ENCODE measurements around the gene RIPOR2.
"Not testable (repeated sequence)": the region's sequence is repeated elsewhere in the genome, so short reads cannot be mapped to it uniquely, and the experiment has no call there.

DNA sequence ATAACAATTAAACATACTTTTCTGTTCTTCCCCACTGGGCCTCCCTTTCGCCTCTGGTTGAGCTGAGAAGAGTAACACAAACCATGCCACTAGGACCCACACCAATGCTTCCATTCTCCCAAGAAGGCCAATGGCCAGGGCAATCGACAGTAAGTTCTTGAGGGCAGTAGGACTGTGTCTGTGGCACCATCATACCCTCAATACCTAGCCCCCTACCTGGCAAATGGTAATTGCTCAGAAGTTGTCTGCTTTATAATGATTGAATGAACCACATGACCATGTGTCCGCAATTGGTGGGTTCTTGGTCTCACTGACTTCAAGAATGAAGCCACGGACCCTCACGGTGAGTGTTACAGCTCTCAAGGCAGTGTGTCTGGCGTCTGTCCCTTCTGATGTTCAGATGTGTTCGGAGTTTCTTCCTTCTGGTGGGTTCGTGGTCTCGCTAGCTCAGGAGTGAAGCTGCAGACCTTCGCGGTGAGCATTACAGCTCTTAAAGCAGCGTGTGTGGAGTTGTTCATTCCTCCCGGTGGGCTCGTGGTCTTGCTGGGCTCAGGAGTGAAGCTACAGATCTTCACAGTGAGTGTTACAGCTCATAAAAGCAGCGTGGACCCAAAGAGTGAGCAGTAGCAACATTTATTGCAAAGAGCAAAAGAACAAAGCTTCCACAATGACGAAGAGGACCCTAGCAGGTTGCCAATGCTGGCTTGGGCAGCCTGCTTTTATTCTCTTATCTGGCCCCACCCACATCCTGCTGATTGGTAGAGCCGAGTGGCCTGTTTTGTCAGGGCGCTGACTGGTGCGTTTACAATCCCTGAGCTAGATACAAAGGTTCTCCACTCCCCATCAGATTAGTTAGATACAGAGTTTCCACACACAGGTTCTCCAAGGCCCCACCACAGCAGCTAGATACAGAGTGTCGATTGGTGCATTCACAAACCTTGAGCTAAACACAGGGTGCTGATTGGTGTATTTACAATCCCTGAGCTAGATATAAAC, 170.6 kb downstream of the RIPOR2 start:
- TF ChIP-seq, protein P1, sequence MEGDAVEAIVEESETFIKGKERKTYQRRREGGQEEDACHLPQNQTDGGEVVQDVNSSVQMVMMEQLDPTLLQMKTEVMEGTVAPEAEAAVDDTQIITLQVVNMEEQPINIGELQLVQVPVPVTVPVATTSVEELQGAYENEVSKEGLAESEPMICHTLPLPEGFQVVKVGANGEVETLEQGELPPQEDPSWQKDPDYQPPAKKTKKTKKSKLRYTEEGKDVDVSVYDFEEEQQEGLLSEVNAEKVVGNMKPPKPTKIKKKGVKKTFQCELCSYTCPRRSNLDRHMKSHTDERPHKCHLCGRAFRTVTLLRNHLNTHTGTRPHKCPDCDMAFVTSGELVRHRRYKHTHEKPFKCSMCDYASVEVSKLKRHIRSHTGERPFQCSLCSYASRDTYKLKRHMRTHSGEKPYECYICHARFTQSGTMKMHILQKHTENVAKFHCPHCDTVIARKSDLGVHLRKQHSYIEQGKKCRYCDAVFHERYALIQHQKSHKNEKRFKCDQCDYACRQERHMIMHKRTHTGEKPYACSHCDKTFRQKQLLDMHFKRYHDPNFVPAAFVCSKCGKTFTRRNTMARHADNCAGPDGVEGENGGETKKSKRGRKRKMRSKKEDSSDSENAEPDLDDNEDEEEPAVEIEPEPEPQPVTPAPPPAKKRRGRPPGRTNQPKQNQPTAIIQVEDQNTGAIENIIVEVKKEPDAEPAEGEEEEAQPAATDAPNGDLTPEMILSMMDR (IDR thresholded peaks at IDR 0.05 in 4 of 5, conservative IDR thresholded peaks at IDR 0.05 in 1 of 5): not testable (repeated sequence)
- not testable (repeated sequence) for TF ChIP-seq POLR2A (IDR thresholded peaks at IDR 0.05)
